CD8-positive, alpha-beta memory T cell (primary cell): Measurements from ENCODE around the gene PRR23A. TPM values are rescaled to one million over a fixed set of nuclear protein-coding genes. Genes with fewer than 3 reads are reported as not detected.

Experiments used
- CTCF ChIA-PET: fragments of 350-600 bp; sonication (Branson Sonifier 250); formaldehyde crosslinking; loops from one replicate; lab custom pipeline; 2021; ENCODE audit warnings: antibody characterized with exemption; lab: Charles Lee
- POLR2A ChIA-PET: fragments of 350-600 bp; sonication (Branson Sonifier 250); formaldehyde crosslinking; loops from one replicate; lab custom pipeline; 2021; ENCODE audit warnings: antibody characterized with exemption; lab: Charles Lee
- DNase-seq, 5 donors: peaks; one replicate each; pipeline versions ENCODE4 v3.0.0 to v3.0.0-alpha.2; 2020 to 2022; ENCODE audit warnings: mixed read lengths in 1 of 5
- H3K27ac ChIP-seq: one replicate; pipeline ENCODE4 v1.7.0; 2013; ENCODE audit warnings: low read depth, mild to moderate bottlenecking, low read length, moderate library complexity
- H3K27me3 ChIP-seq: 2 replicates; pipeline ENCODE4 v1.7.0; 2013; ENCODE audit warnings: low read length, mild to moderate bottlenecking; ENCODE audit not compliant: insufficient read depth, poor library complexity, severe bottlenecking
- H3K36me3 ChIP-seq: 2 replicates; pipeline ENCODE4 v1.7.0; 2013; ENCODE audit warnings: mild to moderate bottlenecking, low read length, moderate library complexity; ENCODE audit not compliant: insufficient read depth
- H3K4me1 ChIP-seq: 2 replicates; pipeline ENCODE4 v1.7.0; 2013; ENCODE audit warnings: mild to moderate bottlenecking, low read length, moderate library complexity; ENCODE audit not compliant: insufficient read depth
- H3K4me3 ChIP-seq: 2 replicates; pipeline ENCODE4 v1.7.0; 2013; ENCODE audit warnings: mild to moderate bottlenecking, low read length
- H3K9me3 ChIP-seq: 2 replicates; pipeline ENCODE4 v1.7.0; 2013; ENCODE audit warnings: mild to moderate bottlenecking, low read length
- H3K27ac Mint-ChIP-seq, 8 donors: one replicate each; pipeline ENCODE4 v1.8.0; 2020 to 2021; ENCODE audit warnings: mixed read lengths in 8 of 8, mild to moderate bottlenecking in 6 of 8, inconsistent platforms in 3 of 8, moderate library complexity in 3 of 8
- H3K27me3 Mint-ChIP-seq, 2 donors: one replicate each; pipeline ENCODE4 v1.8.0; 2020 to 2021; ENCODE audit warnings: mixed read lengths in 2 of 2, mild to moderate bottlenecking in 1 of 2, moderate library complexity in 1 of 2
- H3K36me3 Mint-ChIP-seq, 3 donors: one replicate each; pipeline ENCODE4 v1.8.0; 2020 to 2021; ENCODE audit warnings: mixed read lengths in 3 of 3, inconsistent platforms in 1 of 3, mild to moderate bottlenecking in 1 of 3
- H3K4me1 Mint-ChIP-seq, 3 donors: one replicate each; pipeline ENCODE4 v1.8.0; 2020 to 2021; ENCODE audit warnings: mixed read lengths in 3 of 3, inconsistent platforms in 1 of 3, mild to moderate bottlenecking in 1 of 3
- H3K4me3 Mint-ChIP-seq, 7 donors: one replicate each; pipeline ENCODE4 v1.8.0; 2020 to 2021; ENCODE audit warnings: mixed read lengths in 7 of 7, mild to moderate bottlenecking in 6 of 7, moderate library complexity in 4 of 7, inconsistent platforms in 2 of 7
- H3K9me3 Mint-ChIP-seq, 5 donors: one replicate each; pipeline ENCODE4 v1.8.0; 2020 to 2022; ENCODE audit warnings: mixed read lengths in 5 of 5, mild to moderate bottlenecking in 3 of 5, moderate library complexity in 2 of 5, inconsistent platforms in 1 of 5
- polyA plus RNA-seq: library from polyadenylated mRNA; unstranded; fragments of 300-500 nt; fragmentation: Illumina TruSeq; gene quantifications from one replicate; pipeline ENCODE4 v1.2.3, GENCODE V29; 2021
- total RNA-seq, 2 experiments: library from RNA; stranded (reverse); gene quantifications; one replicate each; pipeline ENCODE4 v1.2.3, GENCODE V29; 2021

The PRR23A gene
- total and polyA plus RNA-seq, 3 experiments from 2014 or later, result not detected

DNA sequence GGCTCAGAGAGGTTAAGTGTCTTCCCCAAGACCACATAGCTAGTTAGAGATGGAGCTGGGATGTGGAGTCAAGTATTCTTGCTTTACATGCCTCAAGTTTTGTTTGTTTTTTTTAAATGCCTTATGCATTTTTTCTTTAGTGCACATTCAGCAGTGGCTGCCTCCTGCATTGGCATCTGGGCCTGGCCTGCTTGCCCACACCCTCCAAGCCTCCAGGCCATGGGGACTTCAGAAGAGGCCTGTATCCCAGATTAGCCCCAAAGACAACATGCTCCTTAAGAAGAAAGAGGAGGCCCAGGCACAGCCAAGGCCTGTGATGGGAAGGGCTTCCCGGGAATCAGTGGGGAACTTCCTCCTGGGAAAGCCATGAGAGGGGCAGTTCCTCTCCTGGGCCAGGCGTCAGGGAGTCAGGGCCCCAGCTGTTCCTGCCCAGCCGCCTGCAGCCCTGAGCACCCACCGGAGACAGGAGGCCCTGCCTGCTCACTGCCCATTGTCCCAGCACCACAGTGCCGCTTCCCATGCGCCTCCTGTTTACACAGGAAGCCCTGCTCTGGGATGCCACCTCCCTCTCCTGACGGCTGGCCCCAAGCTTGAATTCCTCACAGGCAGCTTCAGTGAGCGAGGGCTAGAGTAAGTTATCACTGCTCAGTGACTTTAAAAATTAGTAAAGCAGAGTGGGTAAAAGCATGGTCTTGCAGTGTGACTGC is 43.1 kb downstream of the PRR23A start:
- Mint-ChIP-seq H3K36me3 (peaks cover 0 to 10% (median 1%) of the 10 kb centered on the region in 3 donors), H3K27ac (no peak overlapping the region), H3K4me1 (peaks cover 12 to 16% (median 16%) of the 10 kb centered on the region in 3 donors), H3K27me3 (peaks cover 51 to 77% of the 10 kb centered on the region in 2 donors), H3K4me3 (no peak overlapping the region), H3K9me3 (peaks cover 7 to 32% (median 25%) of the 10 kb centered on the region in 5 donors)
- Histone ChIP-seq H3K4me1 (peaks cover 6% of the 10 kb centered on the region), H3K27ac (no peak overlapping the region), H3K9me3 (no peaks in the 10 kb centered on the region), H3K27me3 (peaks cover 23% of the 10 kb centered on the region), H3K4me3 (no peak overlapping the region), H3K36me3 (no peaks in the 10 kb centered on the region)
- ChIA-PET POLR2A (no interaction called here), CTCF (no interaction called here)
- DNase-seq, result no peak

GRCh38 chr3:138960417-138960852 is 45.6 kb downstream of the PRR23A start:
- H3K9me3 ChIP-seq, result no peaks in the 10 kb centered on the region
- peaks cover 23% of the 10 kb centered on the region for H3K27me3 ChIP-seq
- H3K4me3 ChIP-seq, result no peak overlapping the region
- H3K36me3 ChIP-seq, result no peaks in the 10 kb centered on the region
- ChIA-PET POLR2A (no interaction called here), CTCF (no interaction called here)
- Mint-ChIP-seq H3K4me3 (peak overlapping the region in 4 of 7 donors; percentile 16 to 79 (median 32)), H3K4me1 (peaks cover 12 to 16% (median 16%) of the 10 kb centered on the region in 3 donors), H3K27ac (peak overlapping the region in 1 of 8 donors; percentile 6), H3K27me3 (peaks cover 51 to 73% of the 10 kb centered on the region in 2 donors), H3K9me3 (peaks cover 7 to 17% (median 11%) of the 10 kb centered on the region in 5 donors), H3K36me3 (peaks cover 0 to 6% (median 1%) of the 10 kb centered on the region in 3 donors)
- no peak for DNase-seq
- peaks cover 6% of the 10 kb centered on the region for H3K4me1 ChIP-seq
- H3K27ac ChIP-seq, result no peak overlapping the region

Other genes with a start within 250 kb of the PRR23A start
- gene PIK3CB, start 171.3 kb downstream of the PRR23A start, total RNA-seq, result 10 to 100 TPM; 17.3 to 17.6 TPM
- 17.1 TPM for gene PIK3CB, start 171.3 kb downstream of the PRR23A start, polyA plus RNA-seq
- not detected for gene FOXL2, start 59.1 kb downstream of the PRR23A start, total RNA-seq
- gene FOXL2, start 59.1 kb downstream of the PRR23A start, polyA plus RNA-seq, result not detected
- not detected for gene FOXL2NB, start 59.1 kb downstream of the PRR23A start, total RNA-seq
- gene FOXL2NB, start 59.1 kb downstream of the PRR23A start, polyA plus RNA-seq, result not detected
- not detected for gene PRR23B, start 14.7 kb upstream of the PRR23A start, total RNA-seq
- not detected for gene PRR23B, start 14.7 kb upstream of the PRR23A start, polyA plus RNA-seq
- not detected for gene PRR23C, start 38.6 kb upstream of the PRR23A start, total RNA-seq
- not detected for gene PRR23C, start 38.6 kb upstream of the PRR23A start, polyA plus RNA-seq